BLaER1 (cell line): ENCODE data around the gene SORCS2.

Experiments used
- H3K27ac ChIP-seq: shearing (Covaris generic); formaldehyde crosslinking; 2 replicates; pipeline ENCODE4 v1.8.1; 2022
- H3K27me3 ChIP-seq: shearing (Covaris generic); formaldehyde crosslinking; 2 replicates; pipeline ENCODE4 v1.8.1; 2022
- H3K36me3 ChIP-seq: shearing (Covaris generic); formaldehyde crosslinking; 2 replicates; pipeline ENCODE4 v1.8.1; 2022
- H3K4me1 ChIP-seq: shearing (Covaris generic); formaldehyde crosslinking; 2 replicates; pipeline ENCODE4 v1.8.1; 2022
- H3K4me2 ChIP-seq: shearing (Covaris generic); formaldehyde crosslinking; 2 replicates; pipeline ENCODE4 v1.8.1; 2022
- H3K4me3 ChIP-seq: shearing (Covaris generic); formaldehyde crosslinking; 2 replicates; pipeline ENCODE4 v1.8.1; 2022
- H3K9ac ChIP-seq: shearing (Covaris generic); formaldehyde crosslinking; 2 replicates; pipeline ENCODE4 v1.8.1; 2022
- H3K9me3 ChIP-seq: shearing (Covaris generic); formaldehyde crosslinking; 2 replicates; pipeline ENCODE4 v1.8.1; 2022
- H4K20me1 ChIP-seq: shearing (Covaris generic); formaldehyde crosslinking; 2 replicates; pipeline ENCODE4 v1.8.1; 2022
- Cebpa-rat ChIP-seq: shearing (Covaris generic); IDR thresholded peaks from 2 replicates; pipeline ENCODE4 v1.8.1; 2022

The SORCS2 gene

GRCh38 chr4:7353046-7353790 is 160.9 kb downstream of the SORCS2 start:
- Histone ChIP-seq H3K27ac (peak overlapping the region; percentile 20; the same call in 1 of the 2 replicates), H3K9ac (no peak overlapping the region), H3K4me3 (no peak overlapping the region), H3K36me3 (no peaks in the 10 kb centered on the region), H4K20me1 (no peaks in the 10 kb centered on the region), H3K4me1 (peaks cover 61% of the 10 kb centered on the region), H3K9me3 (no peaks in the 10 kb centered on the region), H3K4me2 (no peak overlapping the region), H3K27me3 (no peaks in the 10 kb centered on the region)
- TF ChIP-seq Cebpa-rat, result no peak

GRCh38 chr4:7353846-7354610 is 161.7 kb downstream of the SORCS2 start:
- H3K4me1 ChIP-seq, result peaks cover 63% of the 10 kb centered on the region
- H3K36me3 ChIP-seq, result no peaks in the 10 kb centered on the region
- no peak overlapping the region for H3K4me3 ChIP-seq
- H3K9me3 ChIP-seq, result no peaks in the 10 kb centered on the region
- H4K20me1 ChIP-seq, result no peaks in the 10 kb centered on the region
- no peak overlapping the region for H3K4me2 ChIP-seq
- no peak for TF ChIP-seq Cebpa-rat
- H3K27me3 ChIP-seq, result no peaks in the 10 kb centered on the region
- no peak overlapping the region for H3K9ac ChIP-seq
- no peak overlapping the region for H3K27ac ChIP-seq

DNA sequence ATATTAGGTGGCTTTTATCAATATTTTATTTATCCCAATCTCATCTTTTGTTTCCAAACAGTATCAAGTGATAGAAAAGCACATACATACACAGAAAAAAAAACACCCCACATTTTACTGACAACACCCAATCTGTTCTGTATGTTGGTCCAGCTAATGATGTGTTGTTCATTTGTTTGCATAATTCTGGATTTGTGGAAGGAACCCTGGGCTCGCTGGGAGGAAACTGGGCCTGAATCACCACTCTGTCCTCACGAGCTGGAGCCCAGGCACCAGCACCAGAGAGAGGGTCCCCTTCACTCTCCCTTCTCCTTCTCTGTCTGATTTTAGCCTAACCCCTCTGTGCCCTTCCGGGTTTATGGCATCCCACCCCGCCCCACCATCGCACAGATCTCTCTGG is 162.6 kb downstream of the SORCS2 start:
- H3K9ac ChIP-seq, result no peak overlapping the region
- H4K20me1 ChIP-seq, result no peaks in the 10 kb centered on the region
- no peaks in the 10 kb centered on the region for H3K9me3 ChIP-seq
- H3K27ac ChIP-seq, result no peak overlapping the region; the same call in 1 of the 2 replicates
- H3K4me3 ChIP-seq, result no peak overlapping the region
- peaks cover 72% of the 10 kb centered on the region for H3K4me1 ChIP-seq
- no peaks in the 10 kb centered on the region for H3K36me3 ChIP-seq
- no peaks in the 10 kb centered on the region for H3K27me3 ChIP-seq
- no peak for TF ChIP-seq Cebpa-rat
- H3K4me2 ChIP-seq, result peak overlapping the region; percentile 75

GRCh38 chr4:7355795-7356194 is 163.5 kb downstream of the SORCS2 start:
- H3K4me2 ChIP-seq, result peak overlapping the region; percentile 75
- TF ChIP-seq Cebpa-rat, result no peak
- H3K36me3 ChIP-seq, result no peaks in the 10 kb centered on the region
- no peaks in the 10 kb centered on the region for H3K9me3 ChIP-seq
- H3K27me3 ChIP-seq, result no peaks in the 10 kb centered on the region
- peak overlapping the region; percentile 16; the same call in 1 of the 2 replicates for H3K27ac ChIP-seq
- H3K9ac ChIP-seq, result no peak overlapping the region
- no peaks in the 10 kb centered on the region for H4K20me1 ChIP-seq
- peaks cover 76% of the 10 kb centered on the region for H3K4me1 ChIP-seq
- H3K4me3 ChIP-seq, result no peak overlapping the region

DNA sequence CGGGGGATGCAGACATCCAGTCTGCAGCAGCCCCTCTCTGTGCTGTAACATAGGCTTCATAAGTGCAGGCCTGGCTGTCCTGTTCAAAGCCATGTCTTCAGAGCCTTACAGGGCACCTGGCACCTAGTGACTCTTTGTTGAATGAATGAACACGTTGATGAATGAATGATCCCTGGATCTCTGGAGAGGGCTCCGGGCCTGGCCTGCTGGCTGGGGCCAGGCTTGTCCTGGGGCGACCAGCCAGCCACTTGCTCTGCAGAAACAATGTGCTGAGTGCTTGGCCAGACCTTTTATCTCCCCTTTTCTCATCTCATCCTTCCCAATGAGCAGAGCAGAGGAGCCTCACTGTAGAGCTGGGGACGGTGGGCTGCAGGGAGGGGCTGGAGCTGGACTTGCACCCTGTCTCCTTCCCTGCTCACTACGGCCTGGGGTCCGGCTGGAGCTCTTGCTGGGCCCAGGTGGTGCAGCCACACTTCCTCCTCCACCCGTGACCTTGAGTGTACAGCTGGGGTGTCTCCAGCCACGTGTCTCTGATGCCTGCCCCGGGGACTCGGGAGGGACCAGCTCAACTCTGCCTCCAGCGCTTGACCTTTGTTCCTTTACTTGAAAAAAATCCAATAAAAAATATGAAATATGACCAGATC is 164.5 kb downstream of the SORCS2 start:
- H3K4me1 ChIP-seq, result peaks cover 76% of the 10 kb centered on the region
- TF ChIP-seq Cebpa-rat, result no peak

GRCh38 chr4:7357323-7357722 is 165.0 kb downstream of the SORCS2 start:
- Histone ChIP-seq H3K4me3 (no peak overlapping the region), H4K20me1 (no peaks in the 10 kb centered on the region), H3K4me1 (peaks cover 72% of the 10 kb centered on the region), H3K4me2 (peak overlapping the region; percentile 75), H3K9me3 (no peaks in the 10 kb centered on the region), H3K36me3 (no peaks in the 10 kb centered on the region), H3K27me3 (no peaks in the 10 kb centered on the region), H3K9ac (peak overlapping the region; percentile 3; the same call in 1 of the 2 replicates), H3K27ac (peak overlapping the region; percentile 72)
- TF ChIP-seq Cebpa-rat, result no peak

More for the DNA sequence above, 164.5 kb downstream of the SORCS2 start:
- Histone ChIP-seq H3K27ac (peak overlapping the region; percentile 72), H4K20me1 (no peaks in the 10 kb centered on the region), H3K36me3 (no peaks in the 10 kb centered on the region), H3K27me3 (no peaks in the 10 kb centered on the region), H3K9me3 (no peaks in the 10 kb centered on the region), H3K4me2 (peak overlapping the region; percentile 75), H3K4me3 (no peak overlapping the region), H3K9ac (peak overlapping the region; percentile 17; the same call in 1 of the 2 replicates)

DNA sequence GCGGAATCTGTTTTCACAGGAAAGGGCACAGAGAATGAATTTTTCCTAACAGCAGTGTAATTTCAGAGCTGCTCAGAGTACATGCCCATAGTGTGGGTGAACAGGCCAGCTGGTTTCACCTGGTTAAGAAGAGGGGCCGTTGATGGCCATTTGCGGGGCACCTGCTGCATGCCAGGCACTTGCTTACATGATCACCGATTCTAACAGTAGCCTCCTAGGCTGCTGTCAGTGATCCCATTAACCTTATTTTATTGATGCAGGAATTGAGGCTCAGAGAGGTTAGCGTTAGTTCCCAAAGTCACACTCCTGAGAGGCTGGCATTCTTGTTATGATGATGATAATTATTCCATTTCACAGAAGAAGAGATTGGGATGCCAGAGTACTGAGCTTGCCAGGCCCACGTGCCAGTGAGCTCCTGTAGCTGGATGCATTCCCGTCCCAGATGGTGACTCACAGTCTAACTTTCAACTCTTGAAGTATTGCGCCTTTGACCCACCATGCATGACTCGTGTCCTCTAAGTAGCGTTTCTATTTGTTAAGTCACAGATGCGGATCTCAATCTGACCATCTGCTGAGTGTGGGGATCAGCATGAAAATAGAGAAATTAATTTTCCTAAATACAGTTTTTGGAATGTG is 165.9 kb downstream of the SORCS2 start:
- no peaks in the 10 kb centered on the region for H4K20me1 ChIP-seq
- H3K4me1 ChIP-seq, result peaks cover 67% of the 10 kb centered on the region
- TF ChIP-seq Cebpa-rat, result no peak
- H3K4me2 ChIP-seq, result peak overlapping the region; percentile 75
- H3K9ac ChIP-seq, result 0 out of 2 replicates have a peak overlapping the region, but pooled peaks have one; percentile 3
- peaks cover 3% of the 10 kb centered on the region; the same call in 1 of the 2 replicates for H3K9me3 ChIP-seq
- H3K27me3 ChIP-seq, result no peaks in the 10 kb centered on the region
- H3K4me3 ChIP-seq, result no peak overlapping the region
- no peaks in the 10 kb centered on the region for H3K36me3 ChIP-seq
- peak overlapping the region; percentile 72 for H3K27ac ChIP-seq

- Histone ChIP-seq H4K20me1 (no peaks in the 10 kb centered on the region), H3K9ac (no peak overlapping the region), H3K4me3 (no peak overlapping the region), H3K27me3 (no peaks in the 10 kb centered on the region), H3K9me3 (peaks cover 3% of the 10 kb centered on the region; the same call in 1 of the 2 replicates), H3K36me3 (no peaks in the 10 kb centered on the region), H3K27ac (no peak overlapping the region), H3K4me2 (peak overlapping the region; percentile 75), H3K4me1 (peaks cover 67% of the 10 kb centered on the region)
- TF ChIP-seq Cebpa-rat, result no peak
Measured at GRCh38 chr4:7359400-7360062, 167.2 kb downstream of the SORCS2 start.

DNA sequence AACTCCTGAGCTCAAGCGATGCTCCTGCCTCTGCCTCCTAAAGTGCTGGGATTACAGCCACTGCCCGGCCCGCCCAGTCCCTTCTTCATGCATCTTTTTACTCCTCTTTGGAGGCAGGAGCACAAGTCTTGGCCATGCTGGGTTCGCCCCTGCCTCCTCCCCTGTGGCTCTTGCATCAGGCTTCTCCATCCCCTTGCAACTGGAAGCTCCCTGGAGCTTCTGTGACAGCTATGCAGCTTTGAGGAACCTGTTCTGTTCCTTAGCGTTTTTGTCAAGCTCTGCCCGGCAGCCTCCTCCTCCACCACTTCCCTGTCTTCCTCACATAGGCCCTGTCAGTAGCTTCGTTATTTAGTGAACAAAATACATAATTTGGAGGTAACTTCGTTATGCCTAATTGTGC is 168.5 kb downstream of the SORCS2 start:
- H3K4me2 ChIP-seq, result no peak overlapping the region; the same call in 1 of the 2 replicates
- no peak overlapping the region for H3K4me3 ChIP-seq
- no peak for TF ChIP-seq Cebpa-rat
- peaks cover 68% of the 10 kb centered on the region for H3K4me1 ChIP-seq
- H3K9ac ChIP-seq, result no peak overlapping the region
- H3K36me3 ChIP-seq, result no peaks in the 10 kb centered on the region
- no peaks in the 10 kb centered on the region for H3K27me3 ChIP-seq
- peaks cover 3% of the 10 kb centered on the region; the same call in 1 of the 2 replicates for H3K9me3 ChIP-seq
- H4K20me1 ChIP-seq, result no peaks in the 10 kb centered on the region
- no peak overlapping the region for H3K27ac ChIP-seq
